GM12891 (cell line): Measurements from ENCODE around the gene LRIT2.

ENCODE experiments used
- PAX5 ChIP-seq: IDR thresholded peaks from 2 replicates; pipeline ENCODE4 v1.6.1; 2011; ENCODE audit warnings: low read length, moderate library complexity, mild to moderate bottlenecking; ENCODE audit not compliant: insufficient read depth, severe bottlenecking
- POLR2A ChIP-seq: IDR thresholded peaks from 2 replicates; pipeline ENCODE4 v1.6.1; 2011; ENCODE audit warnings: low read depth, low read length, control low read depth
- POLR2AphosphoS5 ChIP-seq: IDR thresholded peaks from 2 replicates; pipeline ENCODE4 v1.6.1; 2011; ENCODE audit warnings: low read depth, low read length, control low read depth
- POU2F2 ChIP-seq: IDR thresholded peaks from 2 replicates; pipeline ENCODE4 v1.6.1; 2011; ENCODE audit warnings: low read depth, mild to moderate bottlenecking, control low read depth, low read length, moderate library complexity
- SPI1 ChIP-seq: IDR thresholded peaks from 2 replicates; pipeline ENCODE4 v1.6.1; 2011; ENCODE audit warnings: low read depth, low read length, control low read depth
- TAF1 ChIP-seq: IDR thresholded peaks from 2 replicates; pipeline ENCODE4 v1.6.1; 2011; ENCODE audit warnings: low read depth, low read length, control low read depth

- no peak for TF ChIP-seq POLR2A
- no peak for TF ChIP-seq POLR2AphosphoS5
- TF ChIP-seq SPI1 = no peak
- TF ChIP-seq TAF1 = no peak
- TF ChIP-seq POU2F2 = no peak
- no peak for TF ChIP-seq PAX5
Measured at GRCh38 chr10:84172467-84173356, 52.6 kb downstream of the LRIT2 start.
